HepG2 (cell line): ENCODE measurements around the gene DUS3L. TPM values are rescaled to one million over a fixed set of nuclear protein-coding genes. Genes with fewer than 3 reads are reported as not detected.

ENCODE experiments used
- ATF2 ChIP-seq: sonication (generic); formaldehyde crosslinking; IDR thresholded peaks from 2 replicates; pipeline ENCODE4 v1.4.0; 2020; ENCODE audit warnings: missing genetic modification reagents
- ATF7 ChIP-seq, 2 experiments: fragments of 450-650 bp in 1 of 2; sonication (generic) in 1 of 2; formaldehyde crosslinking in 1 of 2; IDR thresholded peaks; 2 replicates each; pipeline versions ENCODE4 v1.4.0 to v1.6.1; 2016 to 2020; ENCODE audit warnings: antibody characterized with exemption in 1 of 2, mild to moderate bottlenecking in 1 of 2, missing genetic modification reagents in 1 of 2
- CEBPG ChIP-seq: IDR thresholded peaks from 2 replicates; pipeline ENCODE4 v1.6.1; 2016
- CERS6 ChIP-seq: sonication (generic); formaldehyde crosslinking; IDR thresholded peaks from 2 replicates; pipeline ENCODE4 v1.5.0; 2020; ENCODE audit warnings: missing genetic modification reagents
- ELF3 ChIP-seq: IDR thresholded peaks from 2 replicates; pipeline ENCODE4 v1.6.1; 2016; ENCODE audit warnings: missing genetic modification reagents, missing compliant biosample characterization
- FIP1L1 ChIP-seq: fragments of 200-400 bp; formaldehyde crosslinking; IDR thresholded peaks from 2 replicates; pipeline ENCODE4 v1.6.1; 2018; ENCODE audit warnings: low read depth, mild to moderate bottlenecking, low read length, moderate library complexity, borderline replicate concordance; ENCODE audit not compliant: insufficient read depth
- HES4 ChIP-seq: sonication (generic); formaldehyde crosslinking; IDR thresholded peaks from 2 replicates; pipeline ENCODE4 v1.9.0; 2021; ENCODE audit warnings: mild to moderate bottlenecking, missing genetic modification reagents, borderline replicate concordance
- IKZF1 ChIP-seq: fragments of 450-650 bp; IDR thresholded peaks from 2 replicates; pipeline ENCODE4 v1.7.1; 2016
- MAX ChIP-seq: IDR thresholded peaks from 2 replicates; pipeline ENCODE4 v1.6.1; 2012; ENCODE audit warnings: inconsistent platforms
- NFATC3 ChIP-seq: sonication (generic); formaldehyde crosslinking; IDR thresholded peaks from 2 replicates; pipeline ENCODE4 v1.5.1; 2020; ENCODE audit warnings: mild to moderate bottlenecking, missing genetic modification reagents
- POLR2G ChIP-seq: fragments of 200-400 bp; formaldehyde crosslinking; IDR thresholded peaks from 2 replicates; pipeline ENCODE4 v1.6.1; 2018; ENCODE audit warnings: mild to moderate bottlenecking, low read depth, low read length, moderate library complexity
- RARA ChIP-seq: IDR thresholded peaks from 2 replicates; pipeline ENCODE4 v1.6.1; 2016; ENCODE audit warnings: missing genetic modification reagents, missing compliant biosample characterization
- SP4 ChIP-seq: sonication (generic); formaldehyde crosslinking; IDR thresholded peaks from 2 replicates; pipeline ENCODE4 v1.8.1; 2023; ENCODE audit warnings: mild to moderate bottlenecking, missing genetic modification reagents
- U2AF1 ChIP-seq: fragments of 200-400 bp; formaldehyde crosslinking; optimal IDR thresholded peaks from 2 replicates; pipeline ENCODE3; 2017; ENCODE audit warnings: mild to moderate bottlenecking, low read depth, low read length
- U2AF2 ChIP-seq: fragments of 200-400 bp; formaldehyde crosslinking; IDR thresholded peaks from 2 replicates; pipeline ENCODE4 v1.6.1; 2017; ENCODE audit warnings: low read depth, mild to moderate bottlenecking, low read length
- ZFP36L2 ChIP-seq: sonication (generic); formaldehyde crosslinking; IDR thresholded peaks from 2 replicates; pipeline ENCODE4 v1.4.0; 2020; ENCODE audit warnings: missing genetic modification reagents
- ZGPAT ChIP-seq: IDR thresholded peaks from 2 replicates; pipeline ENCODE4 v1.6.1; 2016; ENCODE audit warnings: mild to moderate bottlenecking
- ZNF138 ChIP-seq: sonication (generic); formaldehyde crosslinking; IDR thresholded peaks from 2 replicates; pipeline ENCODE4 v1.5.0; 2020; ENCODE audit warnings: mild to moderate bottlenecking, low read depth, missing genetic modification reagents
- ZNF207 ChIP-seq: fragments of 450-650 bp; IDR thresholded peaks from 2 replicates; pipeline ENCODE4 v1.6.1; 2016; ENCODE audit warnings: antibody characterized with exemption, borderline replicate concordance
- ZNF772 ChIP-seq: sonication (generic); formaldehyde crosslinking; IDR thresholded peaks from 2 replicates; pipeline ENCODE4 v1.5.0; 2020; ENCODE audit warnings: mild to moderate bottlenecking, missing genetic modification reagents
- polyA plus RNA-seq, 8 experiments: library from polyadenylated mRNA; depleted of rRNA in 3 of 8; stranded (reverse) in 7 of 8; unstranded in 1 of 8; fragments of >200 nt; fragmentation: Illumina TruSeq in 4 of 8; extraction: Trizol in 4 of 8; gene quantifications; 2 replicates each; pipeline versions ENCODE4 v1.2.1 to v1.2.3, GENCODE V29; 2011 to 2016; ENCODE audit warnings: low read depth in 4 of 8, missing spikeins in 1 of 8, mixed read lengths in 1 of 8; ENCODE audit not compliant: insufficient read depth in 1 of 8
- total RNA-seq, 5 experiments: library from RNA; depleted of rRNA; stranded (reverse); fragments of >200 nt; fragmentation: Illumina TruSeq; extraction: Trizol; gene quantifications; 2 replicates each; pipeline ENCODE4 v1.2.3, GENCODE V29; 2016; ENCODE audit warnings: low read depth in 1 of 5

The DUS3L gene
- total and polyA plus RNA-seq, 2 of the 13 experiments (the other 11 are each of a cell fraction or from before 2014, with no cell fraction given): 13.3 to 25.1 TPM

GRCh38 chr19:5822181-5822844 lies 31.4 kb upstream of the DUS3L start (continued):
- TF ChIP-seq ZFP36L2: no peak
- no peak for TF ChIP-seq U2AF1
- TF ChIP-seq NFATC3 (CRISPR knock-in tag): no peak
- no peak; the same call in 1 of the 2 replicates for TF ChIP-seq ZGPAT (CRISPR knock-in tag)
- no peak for TF ChIP-seq ATF2 (CRISPR knock-in tag)
- no peak for TF ChIP-seq RARA
- TF ChIP-seq U2AF2: no peak
- TF ChIP-seq MAX: 0 out of 2 replicates have a peak, but pooled peaks have one; percentile 31
- no peak for TF ChIP-seq ZNF207
- no peak for TF ChIP-seq CERS6 (CRISPR knock-in tag)
- 0 out of 2 replicates have a peak, but pooled peaks have one; percentile 29 for TF ChIP-seq SP4 (CRISPR knock-in tag)
- no peak for TF ChIP-seq IKZF1
- TF ChIP-seq FIP1L1: no peak
- no peak for TF ChIP-seq ATF7 (IDR thresholded peaks at IDR 0.05)
- TF ChIP-seq ATF7 (CRISPR knock-in tag; IDR thresholded peaks at IDR 0.05): no peak
- no peak for TF ChIP-seq ZNF772 (CRISPR knock-in tag)
- TF ChIP-seq ELF3: no peak
- 0 out of 2 replicates have a peak, but pooled peaks have one; percentile 21 for TF ChIP-seq POLR2G
- TF ChIP-seq HES4 (CRISPR knock-in tag): no peak
- no peak for TF ChIP-seq CEBPG
- TF ChIP-seq ZNF138 (CRISPR knock-in tag): no peak
